HG03095 (cell line): Measurements from ENCODE around the gene SETD3.
"Not testable (repeated sequence)": the region's sequence is repeated elsewhere in the genome, so short reads cannot be mapped to it uniquely, and the experiment has no call there.

Experiments
- ATAC-seq: cut with Tn5 transposase; IDR thresholded peaks from one replicate; pipeline ENCODE4 v1.9.1; 2021; ENCODE audit warnings: moderate library complexity; ENCODE audit not compliant: unreplicated experiment

The SETD3 gene

DNA sequence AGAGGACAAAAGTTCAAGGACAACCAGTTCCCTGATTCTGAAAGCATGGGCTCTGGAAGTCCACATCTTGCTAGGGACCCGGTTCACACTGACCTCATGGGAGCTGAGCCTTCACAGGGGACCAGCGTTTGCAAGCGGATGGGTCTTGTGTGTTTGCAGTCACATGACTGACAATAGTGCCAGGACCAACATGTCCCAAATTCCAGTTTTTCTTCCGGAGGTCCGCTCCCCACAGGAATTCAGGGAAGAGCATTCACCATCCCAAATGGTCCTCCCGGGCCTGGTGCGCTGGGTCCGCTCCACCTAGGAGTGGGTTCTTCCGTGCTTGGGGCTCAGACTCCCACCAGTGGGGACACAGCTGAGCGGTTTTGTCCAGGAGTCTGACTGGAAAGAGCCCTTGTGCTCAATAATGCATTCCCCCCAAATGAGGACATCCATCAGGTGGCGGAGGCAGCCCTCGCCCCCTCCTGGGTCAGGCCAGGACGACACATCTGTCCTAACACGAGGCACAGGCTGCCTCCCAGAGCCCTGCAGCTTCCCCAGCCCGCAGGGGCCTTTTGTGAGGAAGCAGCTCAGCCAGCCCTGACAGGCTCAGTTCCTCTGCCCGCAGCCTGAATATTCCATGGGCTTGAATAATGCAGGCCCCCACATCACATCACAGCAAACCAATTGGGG lies 116.9 kb downstream of the SETD3 start:
- no peak for ATAC-seq

DNA sequence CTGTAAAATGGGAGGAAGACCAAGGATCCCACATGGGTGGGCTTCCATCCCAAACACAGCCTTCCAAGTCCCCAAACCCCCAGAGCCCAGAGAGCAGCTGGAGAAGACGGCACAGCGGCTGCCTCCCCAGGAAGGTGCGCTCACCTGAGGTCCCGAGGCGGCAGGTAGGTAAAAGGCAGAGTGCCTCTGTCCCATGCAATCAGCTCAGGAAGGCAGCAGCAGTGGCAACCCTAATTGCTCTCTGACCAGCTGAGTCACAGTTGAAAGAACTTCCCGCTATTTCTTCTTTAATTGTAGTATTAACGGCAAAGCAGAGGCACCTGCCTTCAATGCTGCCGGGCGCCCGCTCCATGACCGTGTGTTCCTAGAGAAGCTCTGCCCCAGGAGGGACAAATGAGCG lies 117.6 kb downstream of the SETD3 start:
- no peak for ATAC-seq

DNA sequence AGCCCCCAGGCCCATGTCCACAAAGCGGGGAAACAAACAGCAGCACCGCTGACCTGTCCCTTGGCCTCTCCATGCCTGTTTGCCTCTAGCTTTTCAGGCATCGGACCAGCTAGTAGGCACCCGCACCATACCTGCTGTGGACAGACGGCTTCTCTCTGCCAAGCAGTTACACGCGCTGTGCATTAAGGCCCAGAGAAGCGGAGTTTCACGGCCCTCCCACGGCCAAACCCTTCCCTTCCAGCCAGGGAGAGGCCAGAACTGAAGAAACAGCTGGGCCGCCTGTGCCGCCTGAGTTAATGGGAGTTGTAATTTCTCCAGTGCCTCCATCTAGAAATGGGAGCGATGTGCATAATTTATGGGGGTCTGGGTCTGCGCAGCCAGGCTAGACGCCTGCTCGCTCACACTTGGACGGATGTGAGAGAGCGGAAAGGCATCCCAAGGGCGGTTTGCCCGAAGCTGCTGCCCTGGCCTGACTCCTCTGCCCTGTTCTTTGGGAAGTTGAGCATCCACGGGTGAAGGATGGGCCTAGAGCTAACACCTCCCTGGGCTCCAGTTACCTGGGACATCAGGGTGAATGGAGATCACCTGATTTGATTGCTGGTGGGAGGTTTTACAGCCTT lies 119.0 kb downstream of the SETD3 start:
- no peak for ATAC-seq

DNA sequence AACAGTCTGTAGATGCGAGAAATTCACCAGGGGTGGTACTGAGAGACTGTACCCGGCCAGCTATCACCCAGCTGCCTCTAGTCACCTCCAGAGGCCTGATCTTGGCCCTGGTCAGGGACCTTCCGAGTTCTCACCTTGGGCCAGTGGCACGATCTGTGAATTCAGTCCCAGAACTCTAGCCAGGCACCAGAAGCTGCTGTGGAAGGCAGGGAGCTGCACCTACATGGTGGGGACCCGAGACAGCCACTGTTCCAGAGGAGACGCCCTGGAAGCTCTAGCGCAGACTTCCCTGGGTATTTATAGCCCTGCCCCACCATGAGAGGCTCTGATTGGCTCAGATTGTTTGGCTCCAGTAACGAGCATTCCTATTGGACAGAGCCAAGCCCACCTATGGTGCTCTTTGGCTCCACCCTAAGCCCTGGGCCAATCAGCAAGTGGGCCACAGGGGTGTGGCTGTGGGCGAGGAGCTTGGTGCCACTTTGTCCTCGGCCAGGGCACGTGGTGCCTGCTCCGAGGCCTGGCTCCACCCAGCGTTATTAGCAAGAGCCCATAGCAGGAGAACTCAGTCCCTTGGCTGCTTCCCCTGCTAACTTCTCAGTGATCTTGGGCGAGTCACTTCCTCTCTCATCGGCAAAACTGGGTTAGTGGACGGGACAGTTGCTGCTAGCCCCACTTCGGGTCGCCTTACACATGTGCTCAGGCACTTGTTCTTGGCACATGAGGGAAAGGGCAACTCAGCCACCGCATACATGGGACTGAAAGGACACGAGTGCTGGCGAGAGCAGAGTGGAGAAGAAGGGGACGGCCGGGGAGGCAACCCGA lies 119.7 kb downstream of the SETD3 start:
- ATAC-seq: no peak

DNA sequence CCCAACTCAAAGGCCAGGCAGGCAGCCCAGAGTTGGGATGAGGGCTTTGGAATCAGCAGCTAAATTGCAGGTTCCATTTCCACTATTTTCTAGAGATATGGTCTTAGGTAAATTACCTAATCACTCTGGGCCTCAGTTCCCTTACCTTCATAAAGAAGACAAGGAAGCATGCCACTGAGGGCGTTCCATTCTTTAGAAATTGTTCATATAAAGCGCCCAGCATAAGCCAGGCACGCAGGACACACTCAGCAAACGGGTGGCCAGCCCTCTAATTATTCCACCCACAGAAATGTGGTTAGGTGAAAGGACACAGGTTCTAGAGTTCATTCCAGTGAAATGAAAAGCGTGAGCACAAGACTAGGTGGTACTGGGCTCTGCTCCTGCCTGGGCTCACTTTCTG lies 120.8 kb downstream of the SETD3 start:
- ATAC-seq: no peak

DNA sequence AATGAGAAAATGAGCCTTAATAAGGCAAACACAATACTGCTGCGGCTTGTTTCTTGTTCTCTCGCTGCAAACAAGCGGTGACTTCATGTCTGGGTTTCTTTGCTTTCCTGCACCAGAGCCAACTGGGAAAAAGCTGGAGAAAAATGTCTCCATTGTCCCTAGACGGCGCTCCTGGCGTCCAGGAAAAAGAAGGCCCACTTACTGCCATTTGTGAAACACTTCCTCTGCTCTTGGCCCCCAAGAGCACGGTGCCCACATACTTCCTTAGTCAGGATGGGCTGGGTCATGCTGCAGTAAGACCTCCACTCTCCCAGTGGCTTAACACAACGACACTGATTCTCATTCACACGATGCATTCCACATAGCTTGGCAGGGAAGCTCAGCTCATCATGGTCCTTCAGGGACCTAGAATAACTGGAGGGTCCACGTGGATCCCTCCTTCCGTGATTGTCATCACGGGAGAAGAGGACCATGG lies 122.7 kb downstream of the SETD3 start:
- ATAC-seq: no peak

DNA sequence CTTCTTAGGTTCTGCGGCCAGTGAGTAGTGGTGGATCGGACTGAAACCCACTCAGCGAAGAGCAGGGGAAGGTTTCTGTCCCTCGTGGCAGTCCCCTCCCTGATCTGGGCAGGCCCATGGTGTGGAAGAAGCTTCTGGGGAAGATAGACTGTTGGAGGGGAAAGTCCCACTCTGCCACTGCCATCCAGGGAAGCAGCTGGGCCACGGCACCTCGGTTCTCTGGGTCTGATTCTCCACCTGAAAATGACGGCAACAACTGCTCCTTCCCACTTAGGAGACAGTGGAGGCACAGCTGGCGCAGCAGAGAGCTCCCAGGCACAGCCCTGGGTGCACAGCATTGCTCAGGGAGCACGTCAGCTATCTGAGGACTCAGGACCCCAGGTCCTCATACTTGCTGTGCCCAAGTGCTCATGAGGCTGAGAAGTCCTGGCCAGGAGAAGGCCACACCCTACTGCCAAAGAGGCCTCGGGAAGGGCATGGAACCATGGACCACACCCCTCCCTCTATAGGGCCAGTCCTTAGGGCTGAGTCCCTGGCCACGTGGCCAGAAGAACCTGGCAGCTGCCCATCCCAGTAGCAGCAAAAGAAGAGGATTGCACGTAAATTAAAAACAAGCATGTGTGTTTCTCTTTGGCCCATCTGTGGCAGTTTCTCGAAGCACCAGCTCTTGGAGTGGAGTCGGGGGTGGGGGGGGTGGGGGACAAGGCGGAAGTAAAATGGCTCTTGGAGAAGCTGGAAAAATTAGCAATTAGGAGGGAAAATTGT lies 123.3 kb downstream of the SETD3 start:
- no peak for ATAC-seq

DNA sequence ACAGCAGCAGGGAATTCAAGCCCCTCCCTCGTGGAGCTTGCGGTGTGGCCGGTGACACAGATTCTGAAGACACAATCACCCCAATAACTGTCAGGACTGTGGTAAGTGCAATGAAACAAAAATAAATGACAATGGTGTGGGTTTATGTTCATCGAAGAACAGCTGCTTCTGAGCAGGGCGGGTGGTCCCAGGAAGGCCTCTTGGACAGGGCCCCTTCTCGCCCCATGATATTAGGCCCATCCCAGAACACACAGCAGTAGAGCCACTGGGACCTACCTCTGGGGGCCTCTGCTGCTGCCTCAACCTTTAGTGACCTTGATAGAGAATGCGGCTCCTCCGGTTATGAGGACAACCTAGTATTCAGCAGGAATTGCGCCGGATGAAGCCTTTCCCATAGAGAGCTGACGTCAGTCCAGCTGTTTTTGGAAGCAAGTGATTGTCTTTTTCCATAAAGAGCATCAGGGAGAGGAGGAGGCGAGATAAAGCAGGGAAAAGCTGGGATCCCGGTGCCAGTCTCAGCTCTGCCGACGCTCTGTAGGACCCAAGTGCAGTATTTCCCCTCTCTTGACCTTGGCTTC lies 124.5 kb downstream of the SETD3 start:
- ATAC-seq: no peak

DNA sequence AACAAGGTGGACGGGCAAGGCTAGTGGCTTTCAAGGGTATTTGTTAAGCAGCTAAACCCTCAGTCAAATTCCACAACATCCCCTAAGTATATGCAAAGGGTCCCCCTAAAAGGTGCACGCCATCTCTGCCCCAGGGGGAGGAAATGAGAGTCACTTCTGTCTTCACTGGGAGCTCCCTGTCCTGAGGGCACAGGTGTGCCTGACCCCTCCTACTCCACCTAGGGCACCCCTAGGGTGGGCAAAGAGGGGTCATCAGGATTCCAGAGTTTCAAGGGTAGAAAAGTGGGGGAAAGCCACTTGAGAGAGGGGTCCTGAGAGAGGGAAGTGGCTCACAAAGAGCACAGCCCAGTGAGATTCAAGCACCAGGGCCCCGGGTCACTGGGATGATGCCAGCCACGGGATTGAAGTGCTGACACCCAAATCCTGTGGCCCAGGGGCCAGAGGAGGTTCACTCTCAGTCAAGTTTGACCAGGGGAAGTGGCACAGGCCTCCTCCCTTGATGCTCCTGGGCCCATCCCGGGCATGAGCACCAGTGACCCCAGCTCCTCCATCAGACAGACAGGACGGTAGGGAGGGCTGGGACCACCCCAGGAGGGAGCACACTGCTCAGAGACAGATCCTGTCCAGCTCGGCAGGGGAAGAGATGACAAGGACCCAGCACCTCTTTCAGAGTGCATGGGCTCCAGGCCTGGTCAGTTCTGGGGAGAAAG lies 126.3 kb downstream of the SETD3 start:
- ATAC-seq: no peak

DNA sequence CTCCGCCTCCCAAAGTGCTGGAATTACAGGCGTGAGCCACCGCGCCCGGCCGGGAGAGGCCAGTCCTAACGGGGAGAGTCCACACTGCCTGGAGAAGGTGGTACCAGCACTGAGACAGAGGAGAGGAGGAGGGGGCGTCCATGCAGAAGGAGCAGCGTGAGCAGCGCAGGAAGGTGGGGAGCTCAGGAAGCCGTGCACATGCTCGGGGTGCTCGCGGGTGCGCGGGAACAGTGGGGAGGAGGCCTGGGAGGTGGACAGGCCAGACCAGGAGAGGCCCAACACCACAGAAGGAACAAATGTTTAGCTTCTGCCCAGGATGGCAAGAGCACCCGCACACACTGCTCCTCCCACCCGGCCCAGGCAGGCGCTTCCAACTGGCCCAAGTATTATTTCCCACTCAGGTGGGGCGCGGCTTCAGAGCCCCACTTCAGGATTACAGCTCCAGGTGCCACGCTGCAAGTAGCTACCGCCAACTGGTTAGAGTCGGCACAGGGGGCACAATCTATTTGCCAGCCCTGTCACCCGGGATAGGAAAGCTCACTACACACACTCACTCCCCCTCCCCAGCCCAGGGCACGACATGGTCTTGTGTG lies 127.9 kb downstream of the SETD3 start:
- no peak for ATAC-seq

DNA sequence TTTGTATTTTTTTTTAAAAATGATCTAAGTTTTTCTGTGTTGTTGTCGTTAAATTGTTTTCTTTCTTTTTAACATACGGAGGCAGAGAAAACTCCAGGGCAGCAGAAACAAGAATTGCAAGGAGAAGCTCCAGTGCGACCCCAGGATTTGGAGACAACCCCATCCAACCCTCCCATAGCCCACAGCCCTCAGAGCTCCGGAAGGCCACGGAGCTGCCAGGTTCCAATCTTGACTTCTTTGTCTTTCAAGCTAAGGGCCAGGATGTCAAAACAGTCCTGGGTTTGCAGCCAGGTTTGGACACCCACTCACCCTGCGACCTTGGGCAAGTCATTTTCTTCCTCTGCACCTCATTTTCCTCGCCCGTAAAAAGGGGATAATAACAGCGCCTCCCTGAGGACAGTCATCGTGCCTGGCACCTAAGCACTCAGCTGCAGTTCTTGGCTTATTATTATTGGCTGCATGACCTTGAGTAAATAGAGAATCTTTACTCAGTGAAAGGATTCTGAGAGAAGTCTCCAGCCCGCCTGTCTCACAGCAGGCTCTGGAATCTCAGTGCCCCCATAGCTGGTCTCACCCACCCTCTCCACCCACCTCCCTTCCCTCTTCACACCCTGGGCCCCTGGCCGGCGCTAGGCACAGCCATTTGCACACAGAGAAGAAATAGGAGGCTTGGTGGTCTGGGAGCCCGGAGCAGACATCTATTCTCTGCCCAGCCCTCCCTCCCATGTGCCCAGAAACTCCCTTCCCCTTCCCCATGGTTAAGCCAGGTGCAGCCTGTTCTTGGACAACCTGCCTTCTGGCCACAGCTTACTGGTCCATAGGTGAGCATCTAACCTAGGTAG lies 129.3 kb downstream of the SETD3 start:
- ATAC-seq: no peak

DNA sequence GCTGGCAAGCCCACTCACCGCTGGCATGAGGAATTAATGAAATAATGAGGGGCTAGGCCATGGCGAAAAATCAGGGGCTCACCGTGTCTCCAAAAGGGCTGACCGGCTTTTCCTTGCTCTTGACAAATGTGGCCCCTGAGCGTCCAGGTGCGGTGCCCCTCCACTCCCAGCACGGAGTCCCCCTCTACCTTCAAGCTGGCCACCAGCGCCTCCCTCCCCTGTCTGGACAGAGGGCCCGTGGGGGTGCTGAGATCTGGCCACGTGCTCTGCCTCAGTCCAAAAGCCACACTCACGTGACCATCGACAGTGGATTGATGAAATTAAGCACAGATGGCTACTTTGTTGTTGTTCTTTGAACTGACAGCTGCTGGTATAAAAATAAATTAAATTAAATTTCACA lies 129.9 kb downstream of the SETD3 start:
- no peak for ATAC-seq

DNA sequence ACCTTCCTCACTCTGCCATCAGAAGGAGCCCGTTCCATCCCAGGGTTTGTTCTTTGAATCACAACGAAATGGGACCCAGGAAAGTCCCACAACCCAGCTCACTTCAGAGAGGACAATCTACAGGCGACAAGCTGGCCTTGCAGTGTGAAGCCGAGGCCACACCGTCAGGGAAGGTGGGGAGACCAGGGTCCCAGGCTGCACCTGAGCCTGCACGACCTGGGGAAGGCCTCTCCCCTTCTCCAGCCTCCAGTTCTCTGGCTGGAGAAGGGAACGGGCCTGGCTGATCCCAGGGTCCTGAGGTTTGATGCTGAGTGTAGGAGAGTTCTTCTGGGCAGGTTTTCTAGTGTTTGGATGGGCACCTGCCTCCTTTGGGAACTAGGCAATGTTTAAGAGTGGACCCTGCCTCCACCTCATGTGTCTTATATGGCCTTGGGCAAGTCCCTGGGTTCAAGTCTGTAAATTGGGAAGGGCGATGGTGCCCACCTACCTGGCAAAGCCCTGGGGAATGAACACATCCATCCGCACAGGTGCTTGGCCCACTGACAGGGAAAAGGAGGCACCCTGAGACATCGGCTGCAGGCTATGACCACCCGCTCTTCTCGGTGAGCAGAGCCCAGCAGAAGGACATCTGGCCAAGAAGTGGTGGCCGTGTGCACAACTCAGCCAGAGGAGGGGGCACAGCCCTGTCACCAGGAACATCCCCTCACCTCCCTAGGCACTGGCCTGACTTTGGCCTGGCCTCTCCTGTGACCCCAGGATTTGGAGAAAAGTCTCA lies 130.8 kb downstream of the SETD3 start:
- no peak for ATAC-seq

DNA sequence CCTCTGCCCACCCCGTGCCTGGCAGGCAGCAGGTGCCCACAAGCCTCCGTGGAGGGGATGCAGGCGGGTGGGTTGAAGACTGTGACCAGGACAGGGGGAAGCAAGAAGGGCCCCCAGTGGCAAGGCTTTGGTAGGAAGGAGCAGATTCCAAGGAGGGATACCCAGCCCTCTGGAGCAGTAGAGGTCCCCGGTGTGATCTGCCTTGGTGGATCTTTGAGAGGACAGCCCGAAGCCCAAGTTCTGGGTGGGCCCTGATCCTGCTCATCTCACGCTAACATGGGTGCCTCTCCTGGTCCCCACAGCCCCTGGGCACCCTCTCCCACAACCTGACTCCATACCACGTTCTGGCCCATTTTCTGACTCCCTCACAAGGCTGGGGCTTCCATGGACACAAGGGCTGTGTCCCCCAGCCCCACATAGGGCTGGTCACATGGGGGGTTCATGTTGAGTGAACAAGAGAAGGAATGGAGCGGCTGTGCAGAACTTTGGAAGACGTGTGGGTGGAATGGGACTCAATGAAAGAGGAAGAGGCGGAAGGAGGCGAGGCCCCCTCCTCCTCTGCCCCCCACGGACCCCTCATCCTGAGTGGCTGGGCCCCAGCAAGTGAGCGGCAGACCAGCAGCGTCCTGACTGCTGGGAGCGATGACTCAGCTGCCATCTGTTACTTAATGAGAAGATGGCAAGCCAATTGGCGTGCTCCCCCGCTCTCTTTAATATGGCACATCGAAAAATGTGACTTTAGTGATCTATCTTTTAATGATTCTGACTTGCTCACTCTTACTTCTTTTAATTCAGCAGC lies 131.6 kb downstream of the SETD3 start:
- no peak for ATAC-seq

DNA sequence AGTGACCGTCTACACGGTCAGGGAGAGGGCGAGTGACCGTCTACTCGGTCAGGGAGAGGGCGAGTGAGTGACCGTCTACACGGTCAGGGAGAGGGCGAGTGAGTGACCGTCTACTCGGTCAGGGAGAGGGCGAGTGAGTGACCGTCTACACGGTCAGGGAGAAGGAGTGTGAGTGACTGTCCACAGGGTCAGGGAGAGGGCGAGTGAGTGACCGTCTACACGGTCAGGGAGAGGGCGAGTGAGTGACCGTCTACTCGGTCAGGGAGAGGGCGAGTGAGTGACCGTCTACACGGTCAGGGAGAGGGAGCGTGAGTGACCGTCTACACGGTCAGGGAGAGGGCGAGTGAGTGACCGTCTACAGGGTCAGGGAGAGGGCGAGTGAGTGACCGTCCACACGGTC lies 132.4 kb downstream of the SETD3 start:
- ATAC-seq: not testable (repeated sequence)
